ENCODE results near the gene MUC5AC.
"Not testable (repeated sequence)": the region's sequence is repeated elsewhere in the genome, so short reads cannot be mapped to it uniquely, and the experiment has no call there.

Gene MUC5AC

GRCh38 chr11:1160231-1161101 lies 2.7 kb downstream of the MUC5AC start:
- FAIRE-seq: no peak
- no peak for DNase-seq (ENCODE audit: insufficient read length, low spot score)

- DNase-seq (ENCODE audit: insufficient read length, low spot score): no peak
- FAIRE-seq: no peak
Observed at GRCh38 chr11:1161410-1162137, 3.8 kb downstream of the MUC5AC start.

GRCh38 chr11:1162138-1162475 lies 4.4 kb downstream of the MUC5AC start:
- no peak for DNase-seq (ENCODE audit: insufficient read length, low spot score)
- FAIRE-seq: no peak

GRCh38 chr11:1162491-1163311 lies 4.9 kb downstream of the MUC5AC start:
- no peak for FAIRE-seq
- no peak for DNase-seq (ENCODE audit: insufficient read length, low spot score)

GRCh38 chr11:1163321-1163910 lies 5.7 kb downstream of the MUC5AC start:
- FAIRE-seq (no peak), DNase-seq (ENCODE audit: insufficient read length, low spot score) (no peak)

- no peak for FAIRE-seq
- DNase-seq (ENCODE audit: insufficient read length, low spot score): no peak
Observed at GRCh38 chr11:1163911-1164735, 6.4 kb downstream of the MUC5AC start.

- FAIRE-seq; DNase-seq (ENCODE audit: insufficient read length, low spot score): not testable (repeated sequence)
Observed at GRCh38 chr11:1164779-1165255, 7.1 kb downstream of the MUC5AC start.

- FAIRE-seq (no peak), DNase-seq (ENCODE audit: insufficient read length, low spot score) (no peak)
Observed at GRCh38 chr11:1165256-1166041, 7.7 kb downstream of the MUC5AC start.

GRCh38 chr11:1167256-1167655 lies 9.5 kb downstream of the MUC5AC start:
- DNase-seq (ENCODE audit: insufficient read length, low spot score) (no peak), FAIRE-seq (no peak)

- DNase-seq (ENCODE audit: insufficient read length, low spot score) (no peak), FAIRE-seq (no peak)
Observed at GRCh38 chr11:1167751-1168231, 10.0 kb downstream of the MUC5AC start.

GRCh38 chr11:1168256-1168655 lies 10.5 kb downstream of the MUC5AC start:
- no peak for FAIRE-seq

GRCh38 chr11:1168721-1169161 lies 11.0 kb downstream of the MUC5AC start:
- DNase-seq (ENCODE audit: insufficient read length, low spot score): no peak
- no peak for FAIRE-seq

More at GRCh38 chr11:1168256-1168655, 10.5 kb downstream of the MUC5AC start:
- DNase-seq (ENCODE audit: insufficient read length, low spot score): no peak

- FAIRE-seq (no peak), DNase-seq (ENCODE audit: insufficient read length, low spot score) (no peak)
Observed at GRCh38 chr11:1171223-1171984, 13.7 kb downstream of the MUC5AC start.

- FAIRE-seq (no peak), DNase-seq (ENCODE audit: insufficient read length, low spot score) (no peak)
Observed at GRCh38 chr11:1171985-1172728, 14.4 kb downstream of the MUC5AC start.

GRCh38 chr11:1172729-1173117 lies 15.0 kb downstream of the MUC5AC start:
- FAIRE-seq (no peak), DNase-seq (ENCODE audit: insufficient read length, low spot score) (no peak)

GRCh38 chr11:1173396-1173795 lies 15.6 kb downstream of the MUC5AC start:
- not testable (repeated sequence) for FAIRE-seq; DNase-seq (ENCODE audit: insufficient read length, low spot score)
